Nephron (organoid): Measurements from ENCODE around the gene HELZ2.

Experiments used
- H3K27ac Mint-ChIP-seq, 3 experiments: 2 replicates each; pipeline ENCODE4 v1.8.0; 2020; ENCODE audit warnings: mixed read lengths in 3 of 3, mild to moderate bottlenecking in 2 of 3, moderate library complexity in 1 of 3
- H3K27me3 Mint-ChIP-seq: 2 replicates; pipeline ENCODE4 v1.8.0; 2021; ENCODE audit warnings: low read depth, mild to moderate bottlenecking, moderate library complexity, mixed read lengths
- H3K36me3 Mint-ChIP-seq: 2 replicates; pipeline ENCODE4 v1.8.0; 2020; ENCODE audit warnings: low read depth, mixed read lengths
- H3K4me1 Mint-ChIP-seq: 2 replicates; pipeline ENCODE4 v1.8.0; 2020; ENCODE audit warnings: mixed read lengths
- H3K4me3 Mint-ChIP-seq, 3 experiments: 2 replicates each; pipeline ENCODE4 v1.8.0; 2020; ENCODE audit warnings: mild to moderate bottlenecking in 3 of 3, mixed read lengths in 3 of 3, moderate library complexity in 2 of 3
- H3K9me3 Mint-ChIP-seq: 2 replicates; pipeline ENCODE4 v1.8.0; 2020; ENCODE audit warnings: mixed read lengths
- TF ChIP-seq, protein P1 (sequence below), 3 experiments: fragments of 200-600 bp; sonication (generic); IDR thresholded peaks; one replicate each; pipeline ENCODE4 v1.5.0; 2021; ENCODE audit warnings: antibody characterized with exemption in 3 of 3; ENCODE audit not compliant: unreplicated experiment in 3 of 3

Gene HELZ2

DNA sequence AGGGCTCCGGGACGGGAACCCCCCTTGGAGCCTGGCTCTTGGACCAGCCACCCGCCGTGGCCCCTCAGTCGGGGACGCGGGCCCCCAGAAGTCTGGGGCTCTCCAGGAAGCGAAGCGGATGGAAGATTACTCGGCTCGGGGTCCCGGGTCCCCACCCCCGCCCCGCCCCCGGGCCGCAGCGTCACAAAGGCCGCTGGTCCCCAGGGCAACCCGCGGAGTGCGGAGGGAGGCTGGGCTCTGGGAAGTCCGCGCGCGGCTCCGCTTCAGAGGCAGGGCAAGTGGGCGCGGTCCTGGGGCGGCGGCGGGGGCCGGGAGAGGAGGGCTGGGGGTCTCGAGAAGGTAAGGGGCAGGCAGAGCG, 20.1 kb downstream of the HELZ2 start, which contains the start of gene FNDC11:
Gene FNDC11 (plus strand): TSS at position 227 of the 358 bp plus-strand sequence. CDS start 1,505 bp downstream, outside the sequence.
- H3K9me3 Mint-ChIP-seq = no peaks in the 10 kb centered on the region
- peaks cover 20% of the 10 kb centered on the region for H3K27me3 Mint-ChIP-seq
- H3K4me3 Mint-ChIP-seq = peak within 1 kb of the TSS; percentile 47 to 76 (median 73)
- no peaks in the 10 kb centered on the region for H3K36me3 Mint-ChIP-seq
- H3K27ac Mint-ChIP-seq = no peak within 1 kb of the TSS
- H3K4me1 Mint-ChIP-seq = no peaks in the 10 kb centered on the region
- TF ChIP-seq, protein P1, sequence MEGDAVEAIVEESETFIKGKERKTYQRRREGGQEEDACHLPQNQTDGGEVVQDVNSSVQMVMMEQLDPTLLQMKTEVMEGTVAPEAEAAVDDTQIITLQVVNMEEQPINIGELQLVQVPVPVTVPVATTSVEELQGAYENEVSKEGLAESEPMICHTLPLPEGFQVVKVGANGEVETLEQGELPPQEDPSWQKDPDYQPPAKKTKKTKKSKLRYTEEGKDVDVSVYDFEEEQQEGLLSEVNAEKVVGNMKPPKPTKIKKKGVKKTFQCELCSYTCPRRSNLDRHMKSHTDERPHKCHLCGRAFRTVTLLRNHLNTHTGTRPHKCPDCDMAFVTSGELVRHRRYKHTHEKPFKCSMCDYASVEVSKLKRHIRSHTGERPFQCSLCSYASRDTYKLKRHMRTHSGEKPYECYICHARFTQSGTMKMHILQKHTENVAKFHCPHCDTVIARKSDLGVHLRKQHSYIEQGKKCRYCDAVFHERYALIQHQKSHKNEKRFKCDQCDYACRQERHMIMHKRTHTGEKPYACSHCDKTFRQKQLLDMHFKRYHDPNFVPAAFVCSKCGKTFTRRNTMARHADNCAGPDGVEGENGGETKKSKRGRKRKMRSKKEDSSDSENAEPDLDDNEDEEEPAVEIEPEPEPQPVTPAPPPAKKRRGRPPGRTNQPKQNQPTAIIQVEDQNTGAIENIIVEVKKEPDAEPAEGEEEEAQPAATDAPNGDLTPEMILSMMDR (IDR thresholded peaks at IDR 0.05; ENCODE audit: unreplicated experiment in 3 of 3) = no peak

DNA sequence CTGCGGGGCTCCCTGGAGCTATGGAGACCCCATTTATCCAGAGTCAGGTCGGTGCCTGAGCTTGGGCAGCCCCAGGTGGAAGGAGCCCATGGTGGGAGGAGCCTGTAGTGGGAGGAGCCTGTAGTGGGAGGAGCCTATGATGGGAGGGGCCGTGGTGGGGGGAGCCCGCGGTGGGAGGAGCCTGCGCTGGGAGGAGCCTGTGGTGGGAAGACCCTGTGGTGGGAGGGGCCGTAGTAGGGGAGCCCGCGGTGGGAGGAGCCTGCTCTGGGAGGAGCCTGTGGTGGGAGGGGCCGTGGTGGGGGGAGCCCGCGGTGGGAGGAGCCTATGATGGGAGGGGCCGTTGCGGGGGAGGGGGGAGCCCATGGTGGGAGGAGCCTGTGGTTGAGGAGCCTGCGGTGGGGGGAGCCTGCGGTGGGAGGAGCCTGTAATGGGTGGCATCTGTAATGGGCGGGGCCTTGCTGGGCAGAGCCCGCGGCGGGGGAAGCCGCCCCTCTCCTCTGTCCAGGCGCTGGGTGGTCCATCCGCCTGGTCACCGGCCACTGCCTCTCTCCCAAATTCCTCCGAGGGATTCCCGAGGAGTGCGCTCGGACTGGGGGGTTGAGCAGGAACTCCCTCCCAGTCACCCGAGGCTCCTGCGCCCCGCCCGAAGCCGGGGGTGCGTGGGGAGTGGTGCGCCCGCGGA, 20.6 kb downstream of the HELZ2 start:
- Mint-ChIP-seq H3K4me3 (peak overlapping the region in 2 of 3 experiments; percentile 64 to 76), H3K27me3 (peaks cover 23% of the 10 kb centered on the region), H3K27ac (no peak overlapping the region), H3K36me3 (no peaks in the 10 kb centered on the region), H3K9me3 (no peaks in the 10 kb centered on the region), H3K4me1 (no peaks in the 10 kb centered on the region)
- TF ChIP-seq, protein P1 (IDR thresholded peaks at IDR 0.05; ENCODE audit: unreplicated experiment in 3 of 3) = no peak

DNA sequence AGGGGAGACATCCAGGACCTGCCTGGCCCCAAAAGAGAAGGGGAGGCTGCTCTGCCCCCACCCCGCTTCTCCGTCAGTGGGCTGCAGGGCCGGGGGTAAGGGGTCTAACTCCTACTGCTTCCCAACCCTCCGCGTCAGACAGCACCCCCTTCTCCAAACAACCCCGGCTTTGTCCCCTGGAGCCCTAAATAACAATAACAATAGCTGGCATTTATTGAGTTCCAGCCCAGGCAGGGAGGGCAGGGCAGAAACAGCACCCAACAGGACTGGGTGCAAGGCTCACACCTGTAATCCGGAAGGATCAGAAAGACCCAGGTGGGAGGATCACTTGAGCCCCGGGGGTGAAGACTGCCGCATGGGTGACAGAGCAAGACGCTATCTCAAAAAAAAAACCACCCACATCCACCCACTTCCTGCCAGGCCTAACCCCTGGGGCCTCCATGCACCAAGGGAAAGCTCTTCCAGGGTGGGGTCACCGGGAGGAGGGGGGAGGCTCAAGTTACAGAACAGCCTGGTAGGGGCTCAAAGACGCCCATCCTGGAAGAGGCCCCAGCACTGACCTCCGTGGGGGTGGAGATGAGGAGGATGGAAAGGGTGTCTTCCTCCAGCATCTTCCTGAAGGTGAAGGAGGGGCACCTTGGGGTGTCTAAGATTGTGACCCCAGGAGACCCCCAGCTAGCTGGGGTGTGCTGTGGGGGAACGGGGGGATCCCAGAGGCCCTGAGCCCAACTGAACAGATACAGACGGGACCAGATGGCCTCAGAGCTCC, 21.4 kb downstream of the HELZ2 start:
- TF ChIP-seq, protein P1 (IDR thresholded peaks at IDR 0.05; ENCODE audit: unreplicated experiment in 3 of 3) = no peak
- H3K27ac Mint-ChIP-seq = no peak overlapping the region
- peak overlapping the region; percentile 32 to 76 (median 69) for H3K4me3 Mint-ChIP-seq
- H3K27me3 Mint-ChIP-seq = peaks cover 24% of the 10 kb centered on the region
- no peaks in the 10 kb centered on the region for H3K4me1 Mint-ChIP-seq
- no peaks in the 10 kb centered on the region for H3K9me3 Mint-ChIP-seq
- H3K36me3 Mint-ChIP-seq = no peaks in the 10 kb centered on the region

DNA sequence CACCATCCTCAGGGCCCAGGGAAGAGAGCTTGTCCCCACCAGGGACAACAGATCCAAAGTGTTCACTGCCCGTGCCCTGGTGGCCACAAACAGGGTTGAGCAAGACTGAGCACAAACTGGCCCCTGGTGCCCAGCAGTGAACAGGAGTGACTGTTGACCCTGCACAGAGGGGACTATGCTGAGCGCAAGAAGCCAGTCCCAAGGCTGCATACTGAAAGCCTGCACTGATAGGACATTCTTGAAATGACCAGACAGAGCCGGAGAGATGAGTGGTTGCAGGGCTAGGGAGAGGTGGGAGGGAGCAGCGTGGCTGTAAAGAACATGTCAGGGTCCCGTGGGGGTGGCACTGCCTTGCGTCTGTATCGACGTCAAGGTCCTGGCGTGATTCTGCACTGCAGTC, 23.0 kb downstream of the HELZ2 start:
- Mint-ChIP-seq H3K36me3 (no peaks in the 10 kb centered on the region), H3K27ac (no peak overlapping the region), H3K9me3 (no peaks in the 10 kb centered on the region), H3K4me3 (no peak overlapping the region), H3K4me1 (no peaks in the 10 kb centered on the region), H3K27me3 (peaks cover 27% of the 10 kb centered on the region)
- TF ChIP-seq, protein P1 (IDR thresholded peaks at IDR 0.05; ENCODE audit: unreplicated experiment in 3 of 3) = no peak

DNA sequence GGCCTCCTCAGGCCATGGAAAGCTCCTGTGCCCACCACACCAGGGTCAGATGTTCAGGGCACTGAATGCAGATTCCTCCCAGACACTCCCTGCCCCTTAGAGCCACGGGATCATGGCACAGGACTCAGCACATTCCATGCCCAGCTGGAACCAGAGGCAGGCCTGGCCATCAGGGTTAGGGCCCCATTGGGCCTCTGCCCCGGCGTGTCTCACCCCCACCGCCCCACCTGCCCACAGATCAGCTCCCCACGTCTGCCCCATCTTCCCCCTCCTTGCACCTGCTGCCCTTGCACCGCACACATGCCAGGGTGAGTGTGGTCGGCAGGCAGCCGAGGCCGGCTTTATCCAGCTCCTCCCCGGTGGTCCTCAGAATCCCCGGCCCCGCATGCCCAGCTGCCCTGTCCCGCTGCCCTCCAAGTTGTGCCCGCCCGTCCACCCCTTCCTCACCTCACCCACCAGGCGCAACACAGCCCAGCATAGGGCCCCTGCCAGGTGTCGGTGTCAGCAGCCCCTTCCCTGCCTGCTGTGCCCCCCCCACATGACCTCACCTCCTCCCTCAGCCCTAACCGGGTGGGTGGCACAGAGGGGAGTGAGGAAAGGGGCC, 24.3 kb downstream of the HELZ2 start:
- Mint-ChIP-seq H3K36me3 (no peaks in the 10 kb centered on the region), H3K4me3 (no peak overlapping the region), H3K9me3 (no peaks in the 10 kb centered on the region), H3K27ac (no peak overlapping the region), H3K27me3 (peaks cover 31% of the 10 kb centered on the region), H3K4me1 (no peaks in the 10 kb centered on the region)
- TF ChIP-seq, protein P1 (IDR thresholded peaks at IDR 0.05; ENCODE audit: unreplicated experiment in 3 of 3) = no peak
